A549 (cell line): ENCODE measurements around the gene KRTAP24-1.

Experiments
- CHD4 ChIP-seq: fragments of 200-600 bp; sonication (generic); IDR thresholded peaks from 2 replicates; pipeline ENCODE4 v1.6.1; 2016; ENCODE audit warnings: antibody characterized with exemption, mild to moderate bottlenecking, borderline replicate concordance
- EP300 ChIP-seq, 2 experiments: fragments of >200 bp; sonication (Bioruptor Twin); formaldehyde crosslinking; IDR thresholded peaks; 2 replicates in 1 of 2; 3 replicates in 1 of 2; pipeline ENCODE4 v1.6.1; 2016 to 2017
- MAFK ChIP-seq: fragments of 450-650 bp; IDR thresholded peaks from 2 replicates; pipeline ENCODE4 v1.6.1; 2014; ENCODE audit not compliant: partially characterized antibody
- PHF8 ChIP-seq: fragments of 200-600 bp; sonication (generic); IDR thresholded peaks from 2 replicates; pipeline ENCODE4 v1.6.1; 2016; ENCODE audit warnings: low read depth, mild to moderate bottlenecking, antibody characterized with exemption, moderate library complexity, borderline replicate concordance
- SREBF2 ChIP-seq: fragments of 450-650 bp; IDR thresholded peaks from 2 replicates; pipeline ENCODE4 v1.6.1; 2014; ENCODE audit warnings: mild to moderate bottlenecking, moderate library complexity
- TF ChIP-seq, protein P1 (sequence below): fragments of >200 bp; sonication (Bioruptor Twin); formaldehyde crosslinking; IDR thresholded peaks from 3 replicates; pipeline ENCODE4 v1.5.1; 2016
- TF ChIP-seq, protein P2 (sequence below): fragments of 200-600 bp; sonication (generic); IDR thresholded peaks from 2 replicates; pipeline ENCODE4 v1.6.1; 2016; ENCODE audit warnings: antibody characterized with exemption, mild to moderate bottlenecking, moderate library complexity
- TF ChIP-seq, protein P3 (sequence below): IDR thresholded peaks from 2 replicates; pipeline ENCODE4 v1.6.1; 2012
- TF ChIP-seq, protein P4 (sequence below): IDR thresholded peaks from 2 replicates; pipeline ENCODE4 v1.6.1; 2012

DNA sequence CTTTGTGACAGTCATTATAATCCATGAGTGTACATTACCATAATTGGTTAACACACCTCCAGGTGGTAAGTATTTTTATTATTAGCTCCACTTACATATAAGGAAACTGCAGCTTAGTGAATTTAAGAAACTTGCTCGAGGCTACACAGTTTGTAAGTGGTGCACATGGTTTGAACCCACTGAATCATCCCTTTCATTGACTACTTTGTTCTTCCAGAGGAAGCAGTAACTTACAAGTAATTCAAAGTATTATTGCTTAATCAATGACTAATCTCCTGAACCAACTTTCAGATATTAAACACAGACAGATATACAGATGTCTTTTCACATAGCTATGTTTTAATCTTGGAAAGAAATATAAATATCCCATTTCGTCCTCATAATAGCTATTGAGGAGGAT, 48.1 kb downstream of the KRTAP24-1 start:
- TF ChIP-seq PHF8: no peak
- TF ChIP-seq EP300 (IDR thresholded peaks at IDR 0.05): no peak
- TF ChIP-seq, protein P1, sequence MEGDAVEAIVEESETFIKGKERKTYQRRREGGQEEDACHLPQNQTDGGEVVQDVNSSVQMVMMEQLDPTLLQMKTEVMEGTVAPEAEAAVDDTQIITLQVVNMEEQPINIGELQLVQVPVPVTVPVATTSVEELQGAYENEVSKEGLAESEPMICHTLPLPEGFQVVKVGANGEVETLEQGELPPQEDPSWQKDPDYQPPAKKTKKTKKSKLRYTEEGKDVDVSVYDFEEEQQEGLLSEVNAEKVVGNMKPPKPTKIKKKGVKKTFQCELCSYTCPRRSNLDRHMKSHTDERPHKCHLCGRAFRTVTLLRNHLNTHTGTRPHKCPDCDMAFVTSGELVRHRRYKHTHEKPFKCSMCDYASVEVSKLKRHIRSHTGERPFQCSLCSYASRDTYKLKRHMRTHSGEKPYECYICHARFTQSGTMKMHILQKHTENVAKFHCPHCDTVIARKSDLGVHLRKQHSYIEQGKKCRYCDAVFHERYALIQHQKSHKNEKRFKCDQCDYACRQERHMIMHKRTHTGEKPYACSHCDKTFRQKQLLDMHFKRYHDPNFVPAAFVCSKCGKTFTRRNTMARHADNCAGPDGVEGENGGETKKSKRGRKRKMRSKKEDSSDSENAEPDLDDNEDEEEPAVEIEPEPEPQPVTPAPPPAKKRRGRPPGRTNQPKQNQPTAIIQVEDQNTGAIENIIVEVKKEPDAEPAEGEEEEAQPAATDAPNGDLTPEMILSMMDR: no peak
- TF ChIP-seq, protein P2, sequence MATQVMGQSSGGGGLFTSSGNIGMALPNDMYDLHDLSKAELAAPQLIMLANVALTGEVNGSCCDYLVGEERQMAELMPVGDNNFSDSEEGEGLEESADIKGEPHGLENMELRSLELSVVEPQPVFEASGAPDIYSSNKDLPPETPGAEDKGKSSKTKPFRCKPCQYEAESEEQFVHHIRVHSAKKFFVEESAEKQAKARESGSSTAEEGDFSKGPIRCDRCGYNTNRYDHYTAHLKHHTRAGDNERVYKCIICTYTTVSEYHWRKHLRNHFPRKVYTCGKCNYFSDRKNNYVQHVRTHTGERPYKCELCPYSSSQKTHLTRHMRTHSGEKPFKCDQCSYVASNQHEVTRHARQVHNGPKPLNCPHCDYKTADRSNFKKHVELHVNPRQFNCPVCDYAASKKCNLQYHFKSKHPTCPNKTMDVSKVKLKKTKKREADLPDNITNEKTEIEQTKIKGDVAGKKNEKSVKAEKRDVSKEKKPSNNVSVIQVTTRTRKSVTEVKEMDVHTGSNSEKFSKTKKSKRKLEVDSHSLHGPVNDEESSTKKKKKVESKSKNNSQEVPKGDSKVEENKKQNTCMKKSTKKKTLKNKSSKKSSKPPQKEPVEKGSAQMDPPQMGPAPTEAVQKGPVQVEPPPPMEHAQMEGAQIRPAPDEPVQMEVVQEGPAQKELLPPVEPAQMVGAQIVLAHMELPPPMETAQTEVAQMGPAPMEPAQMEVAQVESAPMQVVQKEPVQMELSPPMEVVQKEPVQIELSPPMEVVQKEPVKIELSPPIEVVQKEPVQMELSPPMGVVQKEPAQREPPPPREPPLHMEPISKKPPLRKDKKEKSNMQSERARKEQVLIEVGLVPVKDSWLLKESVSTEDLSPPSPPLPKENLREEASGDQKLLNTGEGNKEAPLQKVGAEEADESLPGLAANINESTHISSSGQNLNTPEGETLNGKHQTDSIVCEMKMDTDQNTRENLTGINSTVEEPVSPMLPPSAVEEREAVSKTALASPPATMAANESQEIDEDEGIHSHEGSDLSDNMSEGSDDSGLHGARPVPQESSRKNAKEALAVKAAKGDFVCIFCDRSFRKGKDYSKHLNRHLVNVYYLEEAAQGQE: no peak
- TF ChIP-seq, protein P3, sequence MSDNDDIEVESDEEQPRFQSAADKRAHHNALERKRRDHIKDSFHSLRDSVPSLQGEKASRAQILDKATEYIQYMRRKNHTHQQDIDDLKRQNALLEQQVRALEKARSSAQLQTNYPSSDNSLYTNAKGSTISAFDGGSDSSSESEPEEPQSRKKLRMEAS: no peak
- TF ChIP-seq SREBF2: no peak
- TF ChIP-seq MAFK: no peak
- TF ChIP-seq, protein P4, sequence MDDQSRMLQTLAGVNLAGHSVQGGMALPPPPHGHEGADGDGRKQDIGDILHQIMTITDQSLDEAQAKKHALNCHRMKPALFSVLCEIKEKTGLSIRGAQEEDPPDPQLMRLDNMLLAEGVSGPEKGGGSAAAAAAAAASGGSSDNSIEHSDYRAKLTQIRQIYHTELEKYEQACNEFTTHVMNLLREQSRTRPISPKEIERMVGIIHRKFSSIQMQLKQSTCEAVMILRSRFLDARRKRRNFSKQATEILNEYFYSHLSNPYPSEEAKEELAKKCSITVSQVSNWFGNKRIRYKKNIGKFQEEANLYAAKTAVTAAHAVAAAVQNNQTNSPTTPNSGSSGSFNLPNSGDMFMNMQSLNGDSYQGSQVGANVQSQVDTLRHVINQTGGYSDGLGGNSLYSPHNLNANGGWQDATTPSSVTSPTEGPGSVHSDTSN: no peak
- TF ChIP-seq CHD4: no peak
